ENCODE measurements around the gene IFNAR2.
"Not testable (repeated sequence)": the region's sequence is repeated elsewhere in the genome, so short reads cannot be mapped to it uniquely, and the experiment has no call there.

Gene IFNAR2

DNA sequence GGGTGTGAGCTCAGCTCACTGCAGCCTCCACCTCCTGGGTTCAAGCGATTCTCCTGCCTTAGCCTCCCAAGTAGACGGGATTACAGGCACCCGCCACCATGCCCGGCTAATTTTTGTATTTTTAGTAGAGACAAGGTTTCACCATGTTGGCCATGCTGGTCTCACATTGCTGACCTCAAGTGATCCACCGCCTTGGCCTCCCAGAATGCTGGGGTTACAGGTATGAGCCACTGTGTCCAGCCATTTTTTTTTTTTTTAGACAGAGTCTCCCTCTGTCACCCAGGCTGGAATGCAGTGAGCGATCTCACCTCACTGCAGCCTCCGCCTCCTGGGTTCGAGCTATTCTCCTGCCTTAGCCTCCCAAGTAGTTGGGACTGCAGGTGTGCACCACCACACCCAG, 13.1 kb downstream of the IFNAR2 start:
- not testable (repeated sequence) for H3K27ac Mint-ChIP-seq; H3K9me3 Mint-ChIP-seq; H3K27me3 Mint-ChIP-seq; H3K4me3 Mint-ChIP-seq; ATAC-seq (replicated peaks); DNase-seq
- Mint-ChIP-seq H3K4me1 (peaks cover 35 to 74% of the 10 kb centered on the region in 2 donors), H3K36me3 (peaks cover 50 to 53% of the 10 kb centered on the region in 2 donors)

DNA sequence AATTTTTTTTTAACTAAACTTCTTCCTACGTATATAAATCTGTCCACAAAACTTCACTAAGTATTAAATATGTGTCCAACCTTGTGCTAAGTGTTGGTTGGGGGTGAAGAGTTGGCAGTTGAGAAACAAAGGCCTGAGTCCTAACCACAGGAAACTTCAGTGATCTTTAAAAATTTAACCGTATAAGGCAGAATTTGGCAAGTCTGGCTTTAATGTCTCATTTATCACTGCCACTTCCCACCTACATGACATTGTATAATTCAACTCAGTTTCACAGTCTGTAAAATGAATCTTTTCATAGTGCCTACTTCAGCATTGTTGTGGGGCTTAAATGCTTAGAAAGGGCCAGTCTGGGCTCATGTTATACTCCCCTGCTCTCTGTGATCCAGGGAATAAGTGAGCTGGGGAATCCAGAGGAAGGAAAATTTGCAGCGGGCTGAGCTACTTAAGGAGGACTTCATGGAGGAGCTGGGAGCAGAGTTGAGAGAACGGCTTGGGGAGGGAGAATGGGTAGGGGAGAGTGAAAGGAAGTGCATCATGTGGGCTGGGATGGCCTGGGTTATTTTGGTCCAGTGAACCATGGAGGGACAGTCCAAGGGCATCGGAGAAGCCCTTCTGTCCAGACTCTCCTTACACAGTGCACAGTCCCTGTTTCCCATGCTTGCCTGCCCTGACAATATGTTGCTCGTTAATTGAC, 14.5 kb downstream of the IFNAR2 start:
- H3K4me3 Mint-ChIP-seq, result peak overlapping the region; percentile 9 to 56
- H3K27ac Mint-ChIP-seq, result peak overlapping the region; percentile 81
- no peaks in the 10 kb centered on the region for H3K9me3 Mint-ChIP-seq
- ATAC-seq (replicated peaks) (peak in 1 of 2 donors; percentile 31), DNase-seq (no peak)
- peaks cover 59 to 61% of the 10 kb centered on the region in 2 donors for H3K36me3 Mint-ChIP-seq
- no peaks in the 10 kb centered on the region for H3K27me3 Mint-ChIP-seq
- H3K4me1 Mint-ChIP-seq, result peaks cover 26 to 60% of the 10 kb centered on the region in 2 donors

DNA sequence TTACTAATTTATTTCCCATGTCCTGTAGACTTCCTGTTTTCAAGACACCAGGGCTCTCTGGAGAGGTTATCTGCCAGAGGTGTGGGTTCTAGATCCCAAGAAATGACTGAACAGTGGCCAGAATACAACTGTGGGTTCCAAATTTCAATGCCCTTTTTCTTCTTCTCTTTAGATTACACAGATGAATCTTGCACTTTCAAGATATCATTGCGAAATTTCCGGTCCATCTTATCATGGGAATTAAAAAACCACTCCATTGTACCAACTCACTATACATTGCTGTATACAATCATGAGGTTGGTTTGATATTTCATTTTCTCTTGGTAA, 15.0 kb downstream of the IFNAR2 start:
- Mint-ChIP-seq H3K27me3 (no peaks in the 10 kb centered on the region), H3K4me1 (peaks cover 23 to 59% of the 10 kb centered on the region in 2 donors), H3K4me3 (no peak overlapping the region), H3K27ac (no peak overlapping the region), H3K36me3 (peaks cover 62 to 66% of the 10 kb centered on the region in 2 donors), H3K9me3 (no peaks in the 10 kb centered on the region)
- peak; percentile 70 to 72 for ATAC-seq (replicated peaks)
- no peak for DNase-seq

DNA sequence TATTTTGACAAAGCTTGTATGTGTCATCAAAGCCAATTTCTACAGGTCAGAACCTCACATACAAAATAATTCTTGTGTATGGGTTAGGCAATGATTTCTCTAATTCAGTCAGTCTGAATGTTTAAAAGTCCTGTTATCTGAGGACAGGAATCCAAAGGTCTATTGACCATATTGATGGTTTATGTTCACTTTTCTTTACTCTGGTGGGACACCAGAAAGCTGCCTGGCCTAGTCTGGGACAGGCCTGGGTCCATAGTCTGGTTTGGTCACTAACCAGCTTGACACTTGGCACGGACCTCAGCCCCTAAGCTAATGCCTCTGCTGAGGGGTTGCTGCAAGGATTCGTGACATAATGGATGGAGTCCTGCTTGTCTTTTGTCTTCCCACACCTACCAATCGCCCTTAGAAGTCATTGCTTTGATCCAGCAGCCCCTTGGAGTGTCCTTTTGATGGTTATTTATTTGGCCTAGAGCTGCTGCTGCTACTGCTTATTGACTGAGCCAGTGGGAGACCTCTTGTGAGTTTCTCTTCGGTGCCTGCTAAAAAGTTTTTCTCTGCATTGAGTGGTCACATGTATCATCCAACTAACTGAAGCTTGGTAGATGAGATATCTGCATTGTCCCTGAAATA, 15.7 kb downstream of the IFNAR2 start:
- H3K36me3 Mint-ChIP-seq, result peaks cover 63 to 71% of the 10 kb centered on the region in 2 donors
- H3K4me1 Mint-ChIP-seq, result peaks cover 18 to 54% of the 10 kb centered on the region in 2 donors
- no peak for ATAC-seq (replicated peaks)
- H3K27ac Mint-ChIP-seq, result no peak overlapping the region
- no peak overlapping the region for H3K4me3 Mint-ChIP-seq
- DNase-seq, result no peak
- H3K27me3 Mint-ChIP-seq, result no peaks in the 10 kb centered on the region
- no peaks in the 10 kb centered on the region for H3K9me3 Mint-ChIP-seq

DNA sequence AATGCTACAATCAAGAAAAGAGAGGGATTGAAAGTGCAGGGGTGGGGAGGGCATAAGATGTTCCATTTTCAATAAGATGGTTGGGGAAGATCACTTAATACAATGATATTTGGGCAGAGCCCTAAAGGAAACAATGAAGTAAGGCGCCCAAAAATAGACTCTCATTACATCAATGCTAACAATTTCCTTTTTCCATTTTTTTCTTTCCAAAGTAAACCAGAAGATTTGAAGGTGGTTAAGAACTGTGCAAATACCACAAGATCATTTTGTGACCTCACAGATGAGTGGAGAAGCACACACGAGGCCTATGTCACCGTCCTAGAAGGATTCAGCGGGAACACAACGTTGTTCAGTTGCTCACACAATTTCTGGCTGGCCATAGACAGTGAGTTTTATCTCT, 16.8 kb downstream of the IFNAR2 start:
- Mint-ChIP-seq H3K9me3 (no peaks in the 10 kb centered on the region), H3K36me3 (peaks cover 70 to 82% of the 10 kb centered on the region in 2 donors), H3K27me3 (no peaks in the 10 kb centered on the region), H3K4me1 (peaks cover 20 to 52% of the 10 kb centered on the region in 2 donors), H3K4me3 (no peak overlapping the region), H3K27ac (peak overlapping the region; percentile 74)
- ATAC-seq (replicated peaks), result no peak
- no peak for DNase-seq

DNA sequence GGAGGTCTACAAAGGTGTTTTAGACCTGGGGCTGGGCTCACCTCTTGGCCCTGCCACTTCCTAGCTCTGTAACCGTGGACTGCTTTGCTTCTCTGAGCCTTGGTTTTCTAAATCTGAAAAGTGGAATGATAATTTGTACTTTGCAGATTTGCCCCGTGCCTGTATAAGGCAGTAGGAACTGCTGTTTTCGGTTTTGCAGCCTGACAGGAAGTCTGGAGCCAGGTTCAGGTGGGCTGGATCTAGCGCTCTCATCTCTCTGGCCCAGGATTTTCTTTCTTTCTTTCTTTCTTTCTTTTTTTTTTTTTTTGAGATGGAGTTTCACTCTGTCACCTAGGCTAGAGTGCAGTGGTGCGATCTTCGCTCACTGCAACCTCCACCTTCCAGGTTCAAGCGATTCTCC, 17.2 kb downstream of the IFNAR2 start:
- no peak overlapping the region for H3K27ac Mint-ChIP-seq
- no peak for ATAC-seq (replicated peaks)
- peaks cover 20 to 51% of the 10 kb centered on the region in 2 donors for H3K4me1 Mint-ChIP-seq
- H3K9me3 Mint-ChIP-seq, result no peaks in the 10 kb centered on the region
- H3K36me3 Mint-ChIP-seq, result peaks cover 70 to 79% of the 10 kb centered on the region in 2 donors
- H3K4me3 Mint-ChIP-seq, result no peak overlapping the region
- DNase-seq, result no peak
- no peaks in the 10 kb centered on the region for H3K27me3 Mint-ChIP-seq

DNA sequence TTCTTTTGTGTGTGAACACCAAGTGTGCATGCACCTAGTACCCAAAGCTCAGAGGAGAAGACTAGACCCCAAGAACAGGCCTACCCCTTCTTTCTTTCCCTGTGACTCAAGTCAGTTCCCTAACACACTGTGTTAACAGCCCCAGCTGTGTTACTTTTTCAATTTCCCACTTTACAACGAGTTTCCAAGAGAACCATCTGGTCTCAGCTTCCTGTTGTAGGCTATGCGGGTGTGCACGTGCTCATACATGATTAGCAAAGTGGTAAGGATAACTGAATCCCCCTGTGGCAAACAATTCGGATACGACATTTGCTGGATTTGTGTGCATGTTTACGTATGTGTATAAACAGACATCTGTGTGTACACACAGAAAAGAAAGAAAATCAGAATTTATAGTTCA, 17.9 kb downstream of the IFNAR2 start:
- H3K27ac Mint-ChIP-seq, result peak overlapping the region; percentile 70

DNA sequence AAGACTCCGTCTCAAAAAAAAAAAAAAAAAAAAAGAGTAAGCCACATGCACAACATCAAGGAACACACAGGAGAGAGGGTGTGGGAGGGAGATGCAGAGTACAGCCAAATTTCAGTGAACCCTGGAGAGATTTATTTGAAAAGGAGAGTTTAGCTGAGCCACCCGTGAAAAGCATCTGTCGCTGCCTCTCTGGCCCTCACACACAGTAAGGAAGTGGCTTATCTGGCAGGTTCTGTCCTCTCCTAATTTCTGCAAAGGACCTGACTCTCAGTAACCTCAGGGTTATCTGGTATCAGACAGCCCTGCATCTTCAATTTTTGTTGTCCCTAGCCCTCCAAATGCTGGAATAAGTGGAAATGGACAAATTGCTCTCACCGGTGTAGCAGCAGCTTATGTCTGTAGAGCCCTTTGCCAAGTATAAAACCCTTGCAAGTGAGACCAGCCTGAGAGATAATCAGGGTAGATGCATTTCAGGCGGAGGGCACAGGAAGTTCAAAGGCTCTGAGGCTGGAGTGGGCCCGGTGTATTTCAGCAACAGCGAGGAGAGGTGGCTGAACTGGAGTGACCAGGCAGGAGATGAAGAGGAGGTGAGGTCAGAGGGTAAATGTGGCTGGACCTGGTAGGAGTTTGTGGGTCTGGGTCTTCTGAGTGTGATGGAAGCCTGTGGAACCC, 19.7 kb downstream of the IFNAR2 start:
- Mint-ChIP-seq H3K27me3 (no peaks in the 10 kb centered on the region), H3K4me1 (peaks cover 13 to 36% of the 10 kb centered on the region in 2 donors), H3K27ac (no peak overlapping the region), H3K9me3 (no peaks in the 10 kb centered on the region), H3K4me3 (no peak overlapping the region), H3K36me3 (peaks cover 64 to 76% of the 10 kb centered on the region in 2 donors)
- ATAC-seq (replicated peaks) (no peak), DNase-seq (no peak)

More for the DNA sequence above, 17.9 kb downstream of the IFNAR2 start:
- ATAC-seq (replicated peaks), result no peak
- H3K4me3 Mint-ChIP-seq, result no peak overlapping the region
- H3K36me3 Mint-ChIP-seq, result peaks cover 65 to 78% of the 10 kb centered on the region in 2 donors
- peaks cover 20 to 46% of the 10 kb centered on the region in 2 donors for H3K4me1 Mint-ChIP-seq
- no peaks in the 10 kb centered on the region for H3K9me3 Mint-ChIP-seq
- no peak for DNase-seq
- H3K27me3 Mint-ChIP-seq, result no peaks in the 10 kb centered on the region

DNA sequence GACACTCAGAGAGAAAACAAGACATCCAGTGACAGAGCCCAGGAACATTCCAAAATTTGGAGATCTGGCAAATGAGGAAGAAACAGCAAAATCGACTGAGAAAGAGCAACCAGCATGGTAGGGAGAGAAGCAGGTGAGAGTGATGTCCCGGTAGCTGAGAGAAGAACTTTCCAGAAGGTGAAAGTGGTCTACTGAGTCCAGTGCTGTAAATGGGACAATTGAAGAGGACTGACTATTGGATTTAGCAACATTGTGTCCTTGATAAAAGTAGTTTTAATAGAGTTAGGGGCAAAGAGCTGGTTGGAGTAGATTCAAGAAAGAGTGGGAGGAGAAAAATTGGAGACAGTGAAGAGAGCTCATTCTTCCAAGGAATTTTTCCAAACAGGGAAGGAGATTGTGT, 21.4 kb downstream of the IFNAR2 start:
- peaks cover 18 to 33% of the 10 kb centered on the region in 2 donors for H3K4me1 Mint-ChIP-seq
- H3K9me3 Mint-ChIP-seq, result no peaks in the 10 kb centered on the region
- no peaks in the 10 kb centered on the region for H3K27me3 Mint-ChIP-seq
- peak overlapping the region; percentile 42 for H3K27ac Mint-ChIP-seq
- no peak for ATAC-seq (replicated peaks)
- no peak overlapping the region for H3K4me3 Mint-ChIP-seq
- H3K36me3 Mint-ChIP-seq, result peaks cover 64 to 76% of the 10 kb centered on the region in 2 donors
- DNase-seq, result no peak

DNA sequence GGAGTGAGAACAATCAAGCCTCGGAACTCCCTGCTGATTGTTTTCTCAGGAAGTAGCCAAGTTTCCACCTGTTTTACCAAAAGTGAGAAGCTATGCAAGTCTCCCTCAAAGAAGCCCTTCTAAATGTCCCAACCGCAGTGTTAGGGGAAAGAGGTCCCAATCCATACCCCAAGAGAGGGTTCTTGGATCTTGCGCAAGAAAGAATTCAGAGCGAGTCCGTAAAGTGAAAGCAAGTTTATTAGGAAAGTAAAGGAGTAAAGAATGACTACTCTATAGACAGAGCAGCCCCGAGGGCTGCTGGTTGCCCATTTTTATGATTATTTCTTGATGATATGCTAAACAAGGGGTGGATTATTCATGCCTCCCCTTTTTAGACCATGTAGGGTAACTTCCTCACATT, 23.6 kb downstream of the IFNAR2 start:
- Mint-ChIP-seq H3K4me1 (peaks cover 26 to 37% of the 10 kb centered on the region in 2 donors), H3K36me3 (peaks cover 64 to 78% of the 10 kb centered on the region in 2 donors), H3K27ac (peak overlapping the region; percentile 49)
- H3K9me3 Mint-ChIP-seq; DNase-seq; H3K27me3 Mint-ChIP-seq; ATAC-seq (replicated peaks); H3K4me3 Mint-ChIP-seq: not testable (repeated sequence)

DNA sequence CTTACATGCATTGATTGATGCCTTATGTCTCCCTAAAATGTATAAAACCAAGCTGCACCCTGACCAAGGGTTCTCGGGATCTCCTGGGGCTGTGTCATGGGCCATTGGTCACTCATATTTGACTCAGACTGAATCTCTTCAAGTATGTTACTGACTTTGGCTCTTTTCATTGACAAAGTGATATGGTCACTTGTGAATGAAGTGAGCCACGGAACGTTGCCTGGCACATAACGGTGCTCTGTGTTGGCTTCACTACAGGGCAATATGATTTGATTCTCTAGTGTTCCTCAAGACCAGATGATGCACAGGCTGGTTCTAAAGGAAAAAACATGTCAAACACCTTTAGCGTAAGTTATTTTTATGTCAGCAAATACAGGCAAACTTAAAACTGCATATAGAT, 25.0 kb downstream of the IFNAR2 start:
- H3K36me3 Mint-ChIP-seq, result peaks cover 60 to 73% of the 10 kb centered on the region in 2 donors
- H3K9me3 Mint-ChIP-seq, result peaks cover 4 to 8% of the 10 kb centered on the region in 2 donors
- no peak overlapping the region for H3K27ac Mint-ChIP-seq
- H3K4me3 Mint-ChIP-seq, result no peak overlapping the region
- peaks cover 30 to 40% of the 10 kb centered on the region in 2 donors for H3K4me1 Mint-ChIP-seq
- DNase-seq (no peak), ATAC-seq (replicated peaks) (peak in 1 of 2 donors; percentile 33)
- H3K27me3 Mint-ChIP-seq, result no peaks in the 10 kb centered on the region

DNA sequence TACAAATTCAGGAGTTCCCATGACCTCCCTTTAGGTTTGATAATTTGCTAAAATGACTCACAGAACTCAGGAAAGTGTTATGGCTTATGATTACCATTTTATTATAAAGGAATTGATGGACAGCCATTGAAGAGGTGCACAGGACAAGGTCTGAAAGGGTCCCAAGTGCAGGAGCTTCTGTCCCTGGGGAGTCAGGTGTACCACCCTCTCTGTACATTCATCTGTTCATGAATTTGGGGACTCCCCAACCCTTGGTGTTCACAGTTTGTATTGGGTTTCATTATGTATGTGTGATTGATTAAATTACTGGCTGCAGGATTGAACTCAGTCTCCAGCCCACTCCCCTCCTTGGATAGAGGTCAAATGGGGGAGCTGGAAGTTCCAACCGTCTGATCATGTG, 25.7 kb downstream of the IFNAR2 start:
- no peak overlapping the region for H3K4me3 Mint-ChIP-seq
- no peaks in the 10 kb centered on the region for H3K27me3 Mint-ChIP-seq
- peaks cover 30 to 39% of the 10 kb centered on the region in 2 donors for H3K4me1 Mint-ChIP-seq
- peak; percentile 80 to 84 for ATAC-seq (replicated peaks)
- no peak for DNase-seq
- peak overlapping the region; percentile 47 for H3K27ac Mint-ChIP-seq
- peaks cover 4 to 8% of the 10 kb centered on the region in 2 donors for H3K9me3 Mint-ChIP-seq
- peaks cover 56 to 68% of the 10 kb centered on the region in 2 donors for H3K36me3 Mint-ChIP-seq

DNA sequence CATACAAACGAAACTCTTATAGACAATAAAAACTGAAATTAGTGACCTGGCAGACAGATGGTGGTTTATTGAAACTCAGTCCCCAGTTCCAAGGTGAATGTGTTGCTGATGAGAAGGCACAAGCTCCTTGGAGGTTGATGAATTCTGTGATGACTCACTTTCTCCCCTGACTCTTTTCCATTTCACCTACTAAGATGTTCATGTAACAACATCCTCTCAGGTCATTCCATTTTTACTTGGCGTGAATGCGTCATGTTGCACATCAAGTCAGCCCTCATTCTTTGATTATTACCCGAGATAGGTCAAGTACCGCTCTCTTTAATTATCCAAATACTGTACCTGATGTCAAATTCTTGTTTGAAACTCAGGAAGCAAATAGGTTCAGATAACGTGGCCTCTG, 26.3 kb downstream of the IFNAR2 start:
- H3K36me3 Mint-ChIP-seq, result peaks cover 53 to 62% of the 10 kb centered on the region in 2 donors
- H3K27ac Mint-ChIP-seq, result peak overlapping the region; percentile 57
- DNase-seq (no peak), ATAC-seq (replicated peaks) (no peak)
- H3K9me3 Mint-ChIP-seq, result peaks cover 4 to 8% of the 10 kb centered on the region in 2 donors
- no peak overlapping the region for H3K4me3 Mint-ChIP-seq
- H3K27me3 Mint-ChIP-seq, result no peaks in the 10 kb centered on the region
- peaks cover 29 to 39% of the 10 kb centered on the region in 2 donors for H3K4me1 Mint-ChIP-seq

DNA sequence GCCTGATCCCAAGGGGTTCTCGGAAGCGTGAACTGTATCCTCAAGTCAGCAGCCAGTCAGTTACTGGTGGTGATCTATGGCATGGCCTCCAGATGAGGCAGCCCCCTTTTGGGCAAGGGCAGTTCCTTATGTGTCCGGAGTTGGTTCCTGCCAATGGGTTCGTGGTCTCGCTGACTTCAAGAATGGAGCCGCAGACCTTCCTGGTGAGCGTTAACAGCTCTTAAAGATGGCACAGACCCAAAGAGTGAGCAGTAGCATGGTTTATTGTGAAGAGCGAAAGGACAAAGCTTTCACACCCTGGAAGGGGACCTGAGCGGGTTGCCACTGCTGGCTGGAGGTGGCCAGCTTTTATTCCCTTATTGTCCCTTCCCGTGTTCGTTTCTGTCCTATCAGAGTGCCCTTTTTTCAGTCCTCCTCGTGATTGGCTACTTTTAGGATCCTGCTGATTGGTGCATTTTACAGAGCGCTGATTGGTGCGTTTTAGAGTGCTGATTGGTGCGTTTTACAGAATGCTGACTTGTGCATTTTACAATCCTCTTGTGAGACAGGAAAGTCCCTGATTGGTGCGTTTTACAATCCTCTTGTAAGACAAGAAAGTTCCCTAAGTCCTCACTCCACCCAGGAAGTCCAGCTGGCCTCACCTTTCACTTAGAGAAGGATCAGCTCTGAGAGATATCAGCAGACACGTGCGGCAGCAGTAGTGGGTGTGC, 27.5 kb downstream of the IFNAR2 start:
- H3K27ac Mint-ChIP-seq, result peak overlapping the region; percentile 86
- H3K4me3 Mint-ChIP-seq, result no peak overlapping the region
- ATAC-seq (replicated peaks) (no peak), DNase-seq (no peak)
- H3K36me3 Mint-ChIP-seq, result peaks cover 49 to 55% of the 10 kb centered on the region in 2 donors
- peaks cover 4 to 8% of the 10 kb centered on the region in 2 donors for H3K9me3 Mint-ChIP-seq
- no peaks in the 10 kb centered on the region for H3K27me3 Mint-ChIP-seq
- H3K4me1 Mint-ChIP-seq, result peaks cover 30 to 39% of the 10 kb centered on the region in 2 donors
